Measurements from ENCODE around the gene ZNF846.

- TF ChIP-seq POLR2A (IDR thresholded peaks at IDR 0.05), result no peak
- TF ChIP-seq, protein P1, sequence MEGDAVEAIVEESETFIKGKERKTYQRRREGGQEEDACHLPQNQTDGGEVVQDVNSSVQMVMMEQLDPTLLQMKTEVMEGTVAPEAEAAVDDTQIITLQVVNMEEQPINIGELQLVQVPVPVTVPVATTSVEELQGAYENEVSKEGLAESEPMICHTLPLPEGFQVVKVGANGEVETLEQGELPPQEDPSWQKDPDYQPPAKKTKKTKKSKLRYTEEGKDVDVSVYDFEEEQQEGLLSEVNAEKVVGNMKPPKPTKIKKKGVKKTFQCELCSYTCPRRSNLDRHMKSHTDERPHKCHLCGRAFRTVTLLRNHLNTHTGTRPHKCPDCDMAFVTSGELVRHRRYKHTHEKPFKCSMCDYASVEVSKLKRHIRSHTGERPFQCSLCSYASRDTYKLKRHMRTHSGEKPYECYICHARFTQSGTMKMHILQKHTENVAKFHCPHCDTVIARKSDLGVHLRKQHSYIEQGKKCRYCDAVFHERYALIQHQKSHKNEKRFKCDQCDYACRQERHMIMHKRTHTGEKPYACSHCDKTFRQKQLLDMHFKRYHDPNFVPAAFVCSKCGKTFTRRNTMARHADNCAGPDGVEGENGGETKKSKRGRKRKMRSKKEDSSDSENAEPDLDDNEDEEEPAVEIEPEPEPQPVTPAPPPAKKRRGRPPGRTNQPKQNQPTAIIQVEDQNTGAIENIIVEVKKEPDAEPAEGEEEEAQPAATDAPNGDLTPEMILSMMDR (IDR thresholded peaks at IDR 0.05), result no peak
Measured at GRCh38 chr19:9721861-9722260, 46.7 kb downstream of the ZNF846 start.
